ENCODE results near the gene CRAT. TPM values are rescaled to one million over a fixed set of nuclear protein-coding genes. Genes with fewer than 3 reads are reported as not detected.

Gene CRAT
- total RNA-seq, 1 experiment from 2014 or later: 16.1 TPM

DNA sequence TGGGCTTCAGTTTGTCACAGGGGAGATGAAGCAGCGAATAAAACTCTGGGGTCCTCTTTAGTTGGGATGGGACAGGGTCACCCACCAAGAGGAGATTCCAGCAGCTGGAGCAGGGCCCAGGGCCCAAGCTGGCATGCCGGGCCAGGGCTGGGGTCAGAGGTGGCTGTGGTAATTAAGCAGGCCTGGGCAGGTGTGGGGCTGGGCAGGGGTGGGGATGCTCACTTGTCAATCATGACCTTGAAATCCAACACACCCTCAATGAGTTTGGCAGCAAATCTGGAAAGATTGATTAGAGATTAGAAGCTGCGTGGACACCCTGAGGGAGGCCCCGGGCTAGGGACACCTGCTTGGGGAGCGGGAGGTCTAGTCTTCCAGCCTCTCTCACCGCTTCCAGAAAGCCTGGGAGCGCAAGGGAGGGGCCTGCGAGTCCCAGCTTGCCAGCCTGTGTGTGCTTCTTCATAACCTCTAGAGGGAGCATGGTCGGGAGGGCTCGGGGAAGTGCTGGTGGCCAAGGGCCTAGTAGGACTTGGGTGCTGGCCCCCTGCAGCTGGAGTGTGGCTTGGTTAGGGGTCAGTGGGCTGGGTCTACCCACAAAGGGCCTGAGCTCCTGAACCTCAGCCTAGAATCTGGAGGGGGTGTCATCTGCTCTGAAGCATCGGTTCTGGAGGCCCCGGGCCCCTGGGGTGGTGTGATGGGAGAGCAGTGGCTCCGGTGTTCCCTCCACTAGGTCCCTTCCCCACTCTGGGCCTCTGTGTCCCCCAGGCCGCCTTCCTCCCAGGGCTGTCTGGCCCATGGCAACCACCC lies 7.6 kb downstream of the CRAT start:
- Histone ChIP-seq H3K27me3 (ENCODE audit: low read length) (no peaks in the 10 kb centered on the region), H3K9ac (ENCODE audit: low read length) (no peak overlapping the region), H3K9me2 (replicated peaks; ENCODE audit: low read length) (no peaks in the 10 kb centered on the region), H4K20me1 (ENCODE audit: low read length) (no peaks in the 10 kb centered on the region), H3K4me1 (ENCODE audit: insufficient read depth, low read length) (peaks cover 3% of the 10 kb centered on the region; the same call in 1 of the 2 replicates), H3K9me3 (ENCODE audit: low read length) (no peaks in the 10 kb centered on the region), H3K4me3 (ENCODE audit: low read length) (no peak overlapping the region), H2AFZ (ENCODE audit: low read length) (no peak overlapping the region), H3F3A (ENCODE audit: low read length, unreplicated experiment) (no peaks in the 10 kb centered on the region), H3K4me2 (ENCODE audit: low read length) (no peak overlapping the region), H3K79me2 (ENCODE audit: low read length) (no peaks in the 10 kb centered on the region), H3K27ac (ENCODE audit: low read length) (no peak overlapping the region), H3K36me3 (ENCODE audit: low read depth, low read length) (no peaks in the 10 kb centered on the region)
- no TSS peak for BruUV-seq (replicated peaks)
- TF ChIP-seq EZH2phosphoT487 (IDR thresholded peaks at IDR 0.05; ENCODE audit: borderline replicate concordance, low read length) (no peak), EZH2 (IDR thresholded peaks at IDR 0.05; ENCODE audit: low read length, unreplicated experiment) (no peak), CTCF (conservative IDR thresholded peaks at IDR 0.05; ENCODE audit: low read depth, low read length) (peak; percentile 50)
- ChIA-PET CTCF (no interaction called here), POLR2A (ENCODE audit: unreplicated experiment) (no interaction called here)
- ATAC-seq: peak; percentile 72
- intact Hi-C loops (cut with micrococcal nuclease): no loop called here
- DNase-seq: no peak

GRCh38 chr9:129102095-129102525 lies 8.5 kb downstream of the CRAT start:
- H2AFZ ChIP-seq (ENCODE audit: low read length): no peak overlapping the region
- H3K27ac ChIP-seq (ENCODE audit: low read length): no peak overlapping the region
- H3K36me3 ChIP-seq (ENCODE audit: low read depth, low read length): no peaks in the 10 kb centered on the region
- H3K79me2 ChIP-seq (ENCODE audit: low read length): no peaks in the 10 kb centered on the region
- ATAC-seq: no peak
- H3K9me2 ChIP-seq (replicated peaks; ENCODE audit: low read length): no peaks in the 10 kb centered on the region
- H3K4me2 ChIP-seq (ENCODE audit: low read length): no peak overlapping the region
- ChIA-PET CTCF (no interaction called here), POLR2A (ENCODE audit: unreplicated experiment) (no interaction called here)
- DNase-seq: no peak
- H3F3A ChIP-seq (ENCODE audit: low read length, unreplicated experiment): no peaks in the 10 kb centered on the region
- H3K4me1 ChIP-seq (ENCODE audit: insufficient read depth, low read length): no peaks in the 10 kb centered on the region
- H3K9ac ChIP-seq (ENCODE audit: low read length): no peak overlapping the region
- no peaks in the 10 kb centered on the region for H4K20me1 ChIP-seq (ENCODE audit: low read length)
- no peak for TF ChIP-seq EZH2 (IDR thresholded peaks at IDR 0.05; ENCODE audit: low read length, unreplicated experiment)
- no peak for TF ChIP-seq CTCF (conservative IDR thresholded peaks at IDR 0.05; ENCODE audit: low read depth, low read length)
- TF ChIP-seq EZH2phosphoT487 (IDR thresholded peaks at IDR 0.05; ENCODE audit: borderline replicate concordance, low read length): no peak
- BruUV-seq (replicated peaks): no TSS peak
- intact Hi-C loops (cut with micrococcal nuclease): no loop called here
- H3K27me3 ChIP-seq (ENCODE audit: low read length): no peaks in the 10 kb centered on the region
- H3K4me3 ChIP-seq (ENCODE audit: low read length): no peak overlapping the region
- H3K9me3 ChIP-seq (ENCODE audit: low read length): no peaks in the 10 kb centered on the region

DNA sequence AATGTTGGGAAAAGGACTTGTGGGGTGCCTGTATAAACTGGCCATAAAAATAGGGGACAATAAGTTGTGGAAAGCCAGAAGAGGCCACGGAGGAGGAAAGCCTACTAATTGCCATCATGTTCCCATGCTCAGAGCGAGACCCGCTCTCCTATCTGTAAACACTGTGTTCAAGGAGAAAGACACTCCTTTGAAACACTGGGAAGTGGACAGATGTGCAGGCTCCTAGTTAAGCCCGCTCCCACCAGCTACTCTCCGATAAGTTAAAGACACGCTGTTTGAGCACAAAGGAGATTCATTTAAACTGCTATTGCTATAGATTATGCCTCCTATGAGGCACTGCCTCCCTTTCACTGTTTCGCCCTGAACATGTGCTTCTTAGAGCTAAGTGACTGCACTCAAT lies 9.3 kb downstream of the CRAT start:
- DNase-seq (no peak), ATAC-seq (no peak)
- CTCF ChIA-PET: no interaction called here
- TF ChIP-seq EZH2phosphoT487 (IDR thresholded peaks at IDR 0.05; ENCODE audit: borderline replicate concordance, low read length) (no peak), CTCF (conservative IDR thresholded peaks at IDR 0.05; ENCODE audit: low read depth, low read length) (no peak), EZH2 (IDR thresholded peaks at IDR 0.05; ENCODE audit: low read length, unreplicated experiment) (no peak)
- H3K79me2 ChIP-seq (ENCODE audit: low read length): no peaks in the 10 kb centered on the region
- no peaks in the 10 kb centered on the region for H3F3A ChIP-seq (ENCODE audit: low read length, unreplicated experiment)
- no peak overlapping the region for H3K4me3 ChIP-seq (ENCODE audit: low read length)
- H4K20me1 ChIP-seq (ENCODE audit: low read length): no peaks in the 10 kb centered on the region
- H2AFZ ChIP-seq (ENCODE audit: low read length): no peak overlapping the region
- no peaks in the 10 kb centered on the region for H3K36me3 ChIP-seq (ENCODE audit: low read depth, low read length)
- intact Hi-C loops (cut with micrococcal nuclease): no loop called here
- no peak overlapping the region for H3K4me2 ChIP-seq (ENCODE audit: low read length)
- no peak overlapping the region for H3K27ac ChIP-seq (ENCODE audit: low read length)
- no peaks in the 10 kb centered on the region for H3K4me1 ChIP-seq (ENCODE audit: insufficient read depth, low read length)
- POLR2A ChIA-PET (ENCODE audit: unreplicated experiment): no interaction called here
- H3K27me3 ChIP-seq (ENCODE audit: low read length): no peaks in the 10 kb centered on the region
- H3K9me3 ChIP-seq (ENCODE audit: low read length): no peaks in the 10 kb centered on the region
- no peak overlapping the region for H3K9ac ChIP-seq (ENCODE audit: low read length)
- BruUV-seq (replicated peaks): no TSS peak
- H3K9me2 ChIP-seq (replicated peaks; ENCODE audit: low read length): no peaks in the 10 kb centered on the region
